CD14-positive monocyte (primary cell): Measurements from ENCODE around the gene PEX26. TPM values are rescaled to one million over a fixed set of nuclear protein-coding genes. Genes with fewer than 3 reads are reported as not detected.

Experiments used
- DNase-seq, 3 donors: peaks; one replicate each; pipeline ENCODE4 v3.0.0-alpha.2; 2011 to 2022
- H2AFZ ChIP-seq: 2 replicates; pipeline ENCODE4 v1.6.0; 2012; ENCODE audit warnings: mild to moderate bottlenecking, low read depth, low read length, inconsistent platforms; ENCODE audit not compliant: insufficient read depth, poor library complexity, severe bottlenecking
- H3K27ac ChIP-seq, 2 donors: 1 replicate in 1 of 2; 2 replicates in 1 of 2; pipeline ENCODE4 v1.5.1; 2012 to 2013; ENCODE audit warnings: low read length in 2 of 2, control low read depth in 1 of 2, inconsistent platforms in 1 of 2, low read depth in 1 of 2, mild to moderate bottlenecking in 1 of 2
- H3K27me3 ChIP-seq, 2 donors: one replicate each; pipeline versions ENCODE4 v1.6.0 to v1.6.1; 2011 to 2013; ENCODE audit warnings: low read length in 2 of 2; ENCODE audit not compliant: control insufficient read depth in 2 of 2, insufficient read depth in 2 of 2
- H3K36me3 ChIP-seq, 2 donors: replicated peaks in 1 of 2; 1 replicate in 1 of 2; 2 replicates in 1 of 2; pipeline versions ENCODE4 v1.5.1 to v1.6.1; 2012 to 2013; ENCODE audit warnings: low read length in 2 of 2, control low read depth in 1 of 2, inconsistent platforms in 1 of 2, mild to moderate bottlenecking in 1 of 2; ENCODE audit not compliant: insufficient read depth in 2 of 2, control insufficient read depth in 1 of 2
- H3K4me1 ChIP-seq, 2 donors: 1 replicate in 1 of 2; 2 replicates in 1 of 2; pipeline versions ENCODE4 v1.5.1 to v1.6.1; 2012 to 2013; ENCODE audit warnings: low read length in 2 of 2, control low read depth in 1 of 2, inconsistent platforms in 1 of 2, mild to moderate bottlenecking in 1 of 2, moderate library complexity in 1 of 2; ENCODE audit not compliant: insufficient read depth in 2 of 2, control insufficient read depth in 1 of 2
- H3K4me2 ChIP-seq: replicated peaks from 2 replicates; pipeline ENCODE3; 2012; ENCODE audit warnings: low read length, moderate library complexity, mild to moderate bottlenecking; ENCODE audit not compliant: poor library complexity, severe bottlenecking; ENCODE audit errors: extremely low read depth
- H3K4me3 ChIP-seq, 3 experiments: fragments of 200-600 bp in 1 of 3; sonication (generic) in 1 of 3; replicated peaks in 1 of 3; 1 replicate in 2 of 3; 2 replicates in 1 of 3; pipeline ENCODE4 v1.5.1; 2011 to 2013; ENCODE audit warnings: low read length in 3 of 3, mild to moderate bottlenecking in 3 of 3, control low read depth in 2 of 3, low read depth in 2 of 3, inconsistent platforms in 1 of 3, moderate library complexity in 1 of 3
- H3K79me2 ChIP-seq: 2 replicates; pipeline ENCODE4 v1.6.0; 2012; ENCODE audit warnings: mild to moderate bottlenecking, control low read depth, inconsistent platforms, low read length, moderate library complexity; ENCODE audit not compliant: insufficient read depth
- H3K9ac ChIP-seq: 2 replicates; pipeline ENCODE4 v1.6.0; 2017; ENCODE audit warnings: low read length, mild to moderate bottlenecking; ENCODE audit not compliant: insufficient read depth, poor library complexity, severe bottlenecking
- H3K9me3 ChIP-seq, 2 donors: replicated peaks in 1 of 2; 1 replicate in 1 of 2; 2 replicates in 1 of 2; pipeline versions ENCODE4 v1.5.1 to v1.6.1; 2012 to 2013; ENCODE audit warnings: low read length in 2 of 2, control low read depth in 1 of 2; ENCODE audit not compliant: control insufficient read depth in 1 of 2, insufficient read depth in 1 of 2
- H4K20me1 ChIP-seq: 2 replicates; pipeline ENCODE4 v1.6.0; 2012; ENCODE audit warnings: mild to moderate bottlenecking, low read length, control low read depth, moderate library complexity; ENCODE audit not compliant: insufficient read depth
- H3K27ac Mint-ChIP-seq, 7 donors: one replicate each; pipeline ENCODE4 v1.8.0; 2020; ENCODE audit warnings: mild to moderate bottlenecking in 7 of 7, mixed read lengths in 7 of 7, moderate library complexity in 6 of 7, inconsistent platforms in 2 of 7
- H3K27me3 Mint-ChIP-seq, 3 donors: one replicate each; pipeline ENCODE4 v1.8.0; 2021 to 2022; ENCODE audit warnings: low read depth in 3 of 3, mild to moderate bottlenecking in 3 of 3, mixed read lengths in 3 of 3, moderate library complexity in 3 of 3, inconsistent platforms in 1 of 3
- H3K36me3 Mint-ChIP-seq, 2 donors: one replicate each; pipeline ENCODE4 v1.8.0; 2020; ENCODE audit warnings: mixed read lengths in 2 of 2, inconsistent platforms in 1 of 2, mild to moderate bottlenecking in 1 of 2
- H3K4me1 Mint-ChIP-seq: one replicate; pipeline ENCODE4 v1.8.0; 2020; ENCODE audit warnings: mild to moderate bottlenecking, mixed read lengths
- H3K4me3 Mint-ChIP-seq, 2 donors: one replicate each; pipeline ENCODE4 v1.8.0; 2020; ENCODE audit warnings: mild to moderate bottlenecking in 2 of 2, mixed read lengths in 2 of 2, moderate library complexity in 1 of 2
- H3K9me3 Mint-ChIP-seq, 7 donors: one replicate each; pipeline ENCODE4 v1.8.0; 2020 to 2022; ENCODE audit warnings: mixed read lengths in 7 of 7, mild to moderate bottlenecking in 6 of 7, moderate library complexity in 6 of 7, inconsistent platforms in 2 of 7
- WGBS: methylation state at CpG from one replicate; pipeline ENCODE4 v1.1.5; 2013; ENCODE audit warnings: missing lambda C conversion rate; ENCODE audit not compliant: insufficient coverage; 5-methylcytosine and 5-hydroxymethylcytosine counted together
- intact Hi-C, 2 donors: fragments of 100-400 bp; cut with micrococcal nuclease; formaldehyde crosslinking; loops; one replicate each; pipeline versions ENCODE4 v1.15.0 to v1.15.1; 2023
- polyA plus RNA-seq, 3 donors: library from polyadenylated mRNA; depleted of rRNA in 1 of 3; unstranded in 2 of 3; stranded (reverse) in 1 of 3; fragments of 300-500 nt in 2 of 3; fragments of >200 nt in 1 of 3; fragmentation: Illumina TruSeq in 2 of 3; gene quantifications; 1 replicate in 2 of 3; 2 replicates in 1 of 3; pipeline ENCODE4 v1.2.3, GENCODE V29; 2012 to 2021
- TF ChIP-seq, protein P1 (sequence below): fragments of 200-600 bp; IDR thresholded peaks from one replicate; pipeline ENCODE4 v1.8.0; 2022; ENCODE audit warnings: antibody characterized with exemption, mild to moderate bottlenecking

The PEX26 gene
- polyA plus RNA-seq, 3 donors: 3.4 to 8.6 (median 3.7) TPM

GRCh38 chr22:18028817-18029527, 48.8 kb upstream of the PEX26 start:
- DNase-seq: no peak
- no peak overlapping the region for H3K4me2 ChIP-seq

GRCh38 chr22:18029686-18030267, 48.0 kb upstream of the PEX26 start:
- Histone ChIP-seq H3K79me2 (no peaks in the 10 kb centered on the region), H2AFZ (no peak overlapping the region), H4K20me1 (no peaks in the 10 kb centered on the region), H3K27me3 (peaks cover 10 to 26% of the 10 kb centered on the region in 2 donors), H3K27ac (no peak overlapping the region), H3K4me2 (no peak overlapping the region), H3K4me1 (no peaks in the 10 kb centered on the region), H3K9me3 (peaks cover 0 to 5% of the 10 kb centered on the region in 2 donors), H3K36me3 (no peaks in the 10 kb centered on the region), H3K4me3 (no peak overlapping the region), H3K9ac (no peak overlapping the region)
- peaks cover 0 to 3% of the 10 kb centered on the region in 2 donors for H3K36me3 Mint-ChIP-seq
- intact Hi-C loops: no loop called here
- no peak for DNase-seq
- WGBS: no CpG with 5 or more reads among the region's 2 CpGs
- H3K27me3 Mint-ChIP-seq: peaks cover 28 to 34% (median 30%) of the 10 kb centered on the region in 3 donors
- no peak overlapping the region for H3K4me3 Mint-ChIP-seq
- H3K9me3 Mint-ChIP-seq: peaks cover 0 to 2% (median 0%) of the 10 kb centered on the region in 7 donors
- H3K27ac Mint-ChIP-seq: no peak overlapping the region
- TF ChIP-seq, protein P1, sequence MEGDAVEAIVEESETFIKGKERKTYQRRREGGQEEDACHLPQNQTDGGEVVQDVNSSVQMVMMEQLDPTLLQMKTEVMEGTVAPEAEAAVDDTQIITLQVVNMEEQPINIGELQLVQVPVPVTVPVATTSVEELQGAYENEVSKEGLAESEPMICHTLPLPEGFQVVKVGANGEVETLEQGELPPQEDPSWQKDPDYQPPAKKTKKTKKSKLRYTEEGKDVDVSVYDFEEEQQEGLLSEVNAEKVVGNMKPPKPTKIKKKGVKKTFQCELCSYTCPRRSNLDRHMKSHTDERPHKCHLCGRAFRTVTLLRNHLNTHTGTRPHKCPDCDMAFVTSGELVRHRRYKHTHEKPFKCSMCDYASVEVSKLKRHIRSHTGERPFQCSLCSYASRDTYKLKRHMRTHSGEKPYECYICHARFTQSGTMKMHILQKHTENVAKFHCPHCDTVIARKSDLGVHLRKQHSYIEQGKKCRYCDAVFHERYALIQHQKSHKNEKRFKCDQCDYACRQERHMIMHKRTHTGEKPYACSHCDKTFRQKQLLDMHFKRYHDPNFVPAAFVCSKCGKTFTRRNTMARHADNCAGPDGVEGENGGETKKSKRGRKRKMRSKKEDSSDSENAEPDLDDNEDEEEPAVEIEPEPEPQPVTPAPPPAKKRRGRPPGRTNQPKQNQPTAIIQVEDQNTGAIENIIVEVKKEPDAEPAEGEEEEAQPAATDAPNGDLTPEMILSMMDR: no peak
- peaks cover 3% of the 10 kb centered on the region for H3K4me1 Mint-ChIP-seq

More at GRCh38 chr22:18028817-18029527, 48.8 kb upstream of the PEX26 start:
- H3K9ac ChIP-seq: no peak overlapping the region
- no peaks in the 10 kb centered on the region for H3K36me3 ChIP-seq
- Mint-ChIP-seq H3K9me3 (peaks cover 0 to 5% (median 1%) of the 10 kb centered on the region in 7 donors), H3K4me1 (peaks cover 8% of the 10 kb centered on the region), H3K27me3 (peaks cover 33 to 39% (median 35%) of the 10 kb centered on the region in 3 donors), H3K4me3 (no peak overlapping the region), H3K27ac (peak overlapping the region in 1 of 7 donors; percentile 45), H3K36me3 (peaks cover 0 to 6% of the 10 kb centered on the region in 2 donors)
- intact Hi-C loops: no loop called here
- H3K4me3 ChIP-seq: no peak overlapping the region
- H3K27ac ChIP-seq: no peak overlapping the region
- no peaks in the 10 kb centered on the region for H3K79me2 ChIP-seq
- 86% methylated on average over 2 of the region's 3 CpGs for WGBS
- no peak overlapping the region for H2AFZ ChIP-seq
- no peaks in the 10 kb centered on the region for H4K20me1 ChIP-seq
- TF ChIP-seq, protein P1: no peak
- peaks cover 0 to 6% of the 10 kb centered on the region in 2 donors for H3K9me3 ChIP-seq
- H3K4me1 ChIP-seq: peaks cover 2 to 6% of the 10 kb centered on the region in 2 donors
- peaks cover 12 to 31% of the 10 kb centered on the region in 2 donors for H3K27me3 ChIP-seq
